ENCODE results near the gene SORCS2.

SORCS2 gene

DNA sequence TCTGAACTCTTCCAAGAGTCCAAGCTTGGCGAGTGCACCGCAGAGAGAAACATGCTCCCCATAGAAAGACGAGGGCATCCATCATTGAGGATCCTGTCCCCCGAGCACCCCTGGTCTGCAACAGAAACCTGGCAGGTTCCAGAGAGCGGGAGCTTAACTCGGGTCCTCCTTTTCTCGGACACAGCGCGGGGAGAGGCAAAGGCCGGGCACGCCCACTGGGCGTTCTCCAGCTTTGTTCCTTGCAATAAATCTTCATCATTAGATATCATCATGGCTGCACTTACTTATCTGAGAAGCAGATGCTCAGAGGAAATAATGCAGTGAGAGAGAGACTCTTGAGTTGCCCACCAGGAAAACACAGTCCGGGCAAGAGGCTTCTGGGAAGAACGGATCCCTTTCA lies 332.5 kb downstream of the SORCS2 start:
- TF ChIP-seq, protein P1, sequence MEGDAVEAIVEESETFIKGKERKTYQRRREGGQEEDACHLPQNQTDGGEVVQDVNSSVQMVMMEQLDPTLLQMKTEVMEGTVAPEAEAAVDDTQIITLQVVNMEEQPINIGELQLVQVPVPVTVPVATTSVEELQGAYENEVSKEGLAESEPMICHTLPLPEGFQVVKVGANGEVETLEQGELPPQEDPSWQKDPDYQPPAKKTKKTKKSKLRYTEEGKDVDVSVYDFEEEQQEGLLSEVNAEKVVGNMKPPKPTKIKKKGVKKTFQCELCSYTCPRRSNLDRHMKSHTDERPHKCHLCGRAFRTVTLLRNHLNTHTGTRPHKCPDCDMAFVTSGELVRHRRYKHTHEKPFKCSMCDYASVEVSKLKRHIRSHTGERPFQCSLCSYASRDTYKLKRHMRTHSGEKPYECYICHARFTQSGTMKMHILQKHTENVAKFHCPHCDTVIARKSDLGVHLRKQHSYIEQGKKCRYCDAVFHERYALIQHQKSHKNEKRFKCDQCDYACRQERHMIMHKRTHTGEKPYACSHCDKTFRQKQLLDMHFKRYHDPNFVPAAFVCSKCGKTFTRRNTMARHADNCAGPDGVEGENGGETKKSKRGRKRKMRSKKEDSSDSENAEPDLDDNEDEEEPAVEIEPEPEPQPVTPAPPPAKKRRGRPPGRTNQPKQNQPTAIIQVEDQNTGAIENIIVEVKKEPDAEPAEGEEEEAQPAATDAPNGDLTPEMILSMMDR (IDR thresholded peaks at IDR 0.05; ENCODE audit: insufficient read depth, low read length, poor library complexity, severe bottlenecking) = no peak
- DNase-seq (ENCODE audit: extremely low read depth, insufficient read length) = no peak
- Histone ChIP-seq H3K4me3 (replicated peaks; ENCODE audit: low read depth, low read length) (no peak overlapping the region), H3K27me3 (replicated peaks; ENCODE audit: control insufficient read depth, insufficient read depth, low read length) (no peaks in the 10 kb centered on the region), H3K36me3 (ENCODE audit: control insufficient read depth, insufficient read depth, low read length) (no peaks in the 10 kb centered on the region)

DNA sequence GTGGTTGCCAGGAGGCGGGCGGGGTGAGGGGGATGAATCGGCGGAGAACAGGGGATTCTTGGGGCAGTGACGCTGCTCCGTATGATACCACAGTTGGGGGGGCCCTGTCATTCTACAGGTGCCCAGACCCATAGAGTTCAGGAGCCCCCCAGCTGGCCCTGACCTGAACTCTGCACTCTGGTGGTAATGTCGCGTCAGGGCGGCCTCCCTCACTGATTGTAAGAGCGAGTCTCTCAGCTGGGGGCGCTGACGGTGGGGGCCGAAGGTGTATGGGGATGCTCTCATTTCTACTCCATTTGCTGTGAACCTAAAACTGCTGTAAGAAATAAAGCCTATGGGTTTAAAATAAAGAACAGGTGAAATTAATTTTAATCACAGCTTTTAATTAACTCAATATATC lies 334.2 kb downstream of the SORCS2 start:
- H3K4me3 ChIP-seq (replicated peaks; ENCODE audit: low read depth, low read length) = no peak overlapping the region
- TF ChIP-seq, protein P1 (IDR thresholded peaks at IDR 0.05; ENCODE audit: insufficient read depth, low read length, poor library complexity, severe bottlenecking) = no peak

DNA sequence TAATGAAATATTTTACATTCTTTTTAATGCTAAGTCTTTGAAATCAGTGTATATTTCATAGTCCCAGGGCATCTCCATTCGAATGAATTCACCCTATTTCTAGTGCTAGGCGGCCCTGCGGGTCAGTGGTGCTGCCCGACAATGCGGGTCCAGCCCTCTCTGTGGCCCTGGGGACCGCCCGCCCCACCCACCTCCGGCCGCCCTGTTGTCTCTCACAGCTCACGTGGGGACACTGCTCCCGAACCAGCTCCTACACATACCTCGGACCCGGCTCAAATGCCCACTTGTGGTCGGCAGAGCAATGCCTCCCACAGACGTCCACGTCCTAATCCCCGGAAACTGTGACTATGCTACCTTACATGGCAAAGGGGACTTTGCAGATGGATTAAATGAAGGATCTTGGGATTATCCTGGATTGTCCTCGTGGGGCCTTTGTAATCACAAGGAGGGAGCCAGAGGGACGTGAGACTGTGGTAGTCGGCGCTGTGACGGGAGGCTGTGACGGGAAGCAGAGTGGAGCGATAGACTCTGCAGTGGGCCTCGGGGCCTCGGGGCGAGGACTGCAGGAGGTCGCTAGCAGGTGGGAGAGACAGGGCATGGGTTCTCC lies 334.7 kb downstream of the SORCS2 start:
- no peaks in the 10 kb centered on the region for H3K36me3 ChIP-seq (ENCODE audit: control insufficient read depth, insufficient read depth, low read length)
- DNase-seq (ENCODE audit: extremely low read depth, insufficient read length) = no peak
- no peaks in the 10 kb centered on the region; the same call in 1 of the 2 replicates for H3K27me3 ChIP-seq (replicated peaks; ENCODE audit: control insufficient read depth, insufficient read depth, low read length)
- TF ChIP-seq, protein P1 (IDR thresholded peaks at IDR 0.05; ENCODE audit: insufficient read depth, low read length, poor library complexity, severe bottlenecking) = no peak
- H3K4me3 ChIP-seq (replicated peaks; ENCODE audit: low read depth, low read length) = no peak overlapping the region

More for the DNA sequence above, 334.2 kb downstream of the SORCS2 start:
- Histone ChIP-seq H3K36me3 (ENCODE audit: control insufficient read depth, insufficient read depth, low read length) (no peaks in the 10 kb centered on the region), H3K27me3 (replicated peaks; ENCODE audit: control insufficient read depth, insufficient read depth, low read length) (no peaks in the 10 kb centered on the region; the same call in 1 of the 2 replicates)
- DNase-seq (ENCODE audit: extremely low read depth, insufficient read length) = no peak

GRCh38 chr4:7529368-7530080 lies 337.2 kb downstream of the SORCS2 start:
- H3K4me3 ChIP-seq (replicated peaks; ENCODE audit: low read depth, low read length) = no peak overlapping the region
- DNase-seq (ENCODE audit: extremely low read depth, insufficient read length) = no peak
- H3K36me3 ChIP-seq (ENCODE audit: control insufficient read depth, insufficient read depth, low read length) = no peaks in the 10 kb centered on the region
- no peaks in the 10 kb centered on the region; the same call in 1 of the 2 replicates for H3K27me3 ChIP-seq (replicated peaks; ENCODE audit: control insufficient read depth, insufficient read depth, low read length)
- TF ChIP-seq, protein P1 (IDR thresholded peaks at IDR 0.05; ENCODE audit: insufficient read depth, low read length, poor library complexity, severe bottlenecking) = no peak

GRCh38 chr4:7530082-7530481 lies 337.7 kb downstream of the SORCS2 start:
- Histone ChIP-seq H3K27me3 (replicated peaks; ENCODE audit: control insufficient read depth, insufficient read depth, low read length) (no peaks in the 10 kb centered on the region; the same call in 1 of the 2 replicates), H3K4me3 (replicated peaks; ENCODE audit: low read depth, low read length) (no peak overlapping the region), H3K36me3 (ENCODE audit: control insufficient read depth, insufficient read depth, low read length) (no peaks in the 10 kb centered on the region)
- no peak for DNase-seq (ENCODE audit: extremely low read depth, insufficient read length)
- TF ChIP-seq, protein P1 (IDR thresholded peaks at IDR 0.05; ENCODE audit: insufficient read depth, low read length, poor library complexity, severe bottlenecking) = no peak

Measured in GM06990 (cell line).